Right lobe of liver (tissue), 4 donors: ENCODE data around the gene KCTD6.

Source experiments
- CTCF ChIP-seq, 4 donors: fragments of 200-600 bp in 3 of 4; fragments of 450-650 bp in 1 of 4; IDR thresholded peaks; one replicate each; pipeline versions ENCODE4 v1.5.1 to v1.8.0; 2016 to 2022; ENCODE audit warnings: antibody characterized with exemption in 4 of 4, mild to moderate bottlenecking in 2 of 4
- POLR2A ChIP-seq: fragments of 450-650 bp; IDR thresholded peaks from one replicate; pipeline ENCODE4 v1.6.1; 2017; ENCODE audit warnings: antibody characterized with exemption, mild to moderate bottlenecking
- donor health status: DM: no; HTN: no; CAD: no.
- donor health status: DM: no; HTN: no; CAD: no.
- donor health status: DM: no; HTN: yes; CAD: no.

- TF ChIP-seq POLR2A (no peak), CTCF (IDR thresholded peaks at IDR 0.05) (no peak)
Observed at GRCh38 chr3:58551636-58552180, 59.8 kb downstream of the KCTD6 start.
